SK-N-SH treated with all-trans-retinoic acid at 6 μM for 48 hours (cell line): ENCODE results near the gene ATF2.

ENCODE experiments used
- ARNTL ChIP-seq: fragments of 450-650 bp; formaldehyde crosslinking; IDR thresholded peaks from 2 replicates; pipeline ENCODE4 v1.5.0; 2020; ENCODE audit warnings: low read depth, mild to moderate bottlenecking, moderate library complexity, borderline replicate concordance
- CSRNP3 ChIP-seq: fragments of 250-450 bp; sonication (Bioruptor Pico); IDR thresholded peaks from 2 replicates; pipeline ENCODE4 v1.5.1; 2021; ENCODE audit warnings: mild to moderate bottlenecking, moderate library complexity
- PATZ1 ChIP-seq: fragments of 250-450 bp; sonication (Bioruptor Pico); IDR thresholded peaks from 2 replicates; pipeline ENCODE4 v1.8.0; 2020; ENCODE audit warnings: mild to moderate bottlenecking, moderate library complexity, borderline replicate concordance

GRCh38 chr2:175205523-175205922 is 37.5 kb upstream of the ATF2 start:
- no peak for TF ChIP-seq PATZ1 (CRISPR knock-in tag)
- TF ChIP-seq ARNTL (CRISPR knock-in tag), result no peak
- TF ChIP-seq CSRNP3, result no peak
